HG02884 (cell line): Measurements from ENCODE around the gene SEMA7A.

ENCODE experiments used
- ATAC-seq: cut with Tn5 transposase; IDR thresholded peaks from one replicate; pipeline ENCODE4 v1.9.1; 2021; ENCODE audit warnings: mild to moderate bottlenecking, moderate library complexity; ENCODE audit not compliant: unreplicated experiment

The SEMA7A gene

DNA sequence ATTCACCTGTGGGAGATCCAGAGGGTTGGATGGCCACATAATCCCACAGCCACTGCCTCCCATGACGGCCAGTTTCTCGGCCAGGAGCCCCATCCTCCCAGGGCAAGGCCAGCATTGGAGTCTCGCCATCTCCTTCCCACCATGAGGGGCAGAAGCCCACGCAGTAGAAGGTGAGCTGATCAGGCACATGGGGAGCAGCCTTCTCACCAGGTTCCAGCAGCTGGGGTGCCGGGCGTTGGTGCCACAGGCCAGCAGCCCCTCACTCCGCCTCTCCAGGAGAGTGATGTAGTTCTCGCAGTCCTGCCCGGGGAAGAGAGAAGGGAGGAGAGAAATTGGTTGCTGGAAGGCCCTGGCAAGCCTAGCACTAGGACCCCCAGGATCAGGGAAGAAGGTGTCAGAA is 16.1 kb downstream of the SEMA7A start:
- no peak for ATAC-seq

DNA sequence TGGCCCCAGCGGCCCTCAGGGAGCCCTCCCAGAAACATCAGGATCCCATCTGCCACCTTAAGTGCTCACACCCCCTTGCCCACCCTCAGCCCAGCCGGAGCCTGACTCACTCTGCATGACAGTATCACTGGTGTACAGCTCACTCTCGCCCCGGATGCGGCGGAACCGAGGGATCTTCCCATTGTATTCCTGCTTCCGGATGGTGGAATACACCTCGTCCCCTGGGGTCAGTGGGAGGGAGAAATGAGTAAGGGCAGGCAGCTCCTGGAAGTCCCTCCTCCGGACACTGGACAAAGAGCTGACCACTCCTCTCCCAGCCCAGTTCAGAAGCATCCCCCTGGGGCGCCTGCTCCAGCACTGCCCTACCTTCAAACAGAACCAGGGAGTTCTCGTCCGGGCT is 16.5 kb downstream of the SEMA7A start:
- no peak for ATAC-seq

DNA sequence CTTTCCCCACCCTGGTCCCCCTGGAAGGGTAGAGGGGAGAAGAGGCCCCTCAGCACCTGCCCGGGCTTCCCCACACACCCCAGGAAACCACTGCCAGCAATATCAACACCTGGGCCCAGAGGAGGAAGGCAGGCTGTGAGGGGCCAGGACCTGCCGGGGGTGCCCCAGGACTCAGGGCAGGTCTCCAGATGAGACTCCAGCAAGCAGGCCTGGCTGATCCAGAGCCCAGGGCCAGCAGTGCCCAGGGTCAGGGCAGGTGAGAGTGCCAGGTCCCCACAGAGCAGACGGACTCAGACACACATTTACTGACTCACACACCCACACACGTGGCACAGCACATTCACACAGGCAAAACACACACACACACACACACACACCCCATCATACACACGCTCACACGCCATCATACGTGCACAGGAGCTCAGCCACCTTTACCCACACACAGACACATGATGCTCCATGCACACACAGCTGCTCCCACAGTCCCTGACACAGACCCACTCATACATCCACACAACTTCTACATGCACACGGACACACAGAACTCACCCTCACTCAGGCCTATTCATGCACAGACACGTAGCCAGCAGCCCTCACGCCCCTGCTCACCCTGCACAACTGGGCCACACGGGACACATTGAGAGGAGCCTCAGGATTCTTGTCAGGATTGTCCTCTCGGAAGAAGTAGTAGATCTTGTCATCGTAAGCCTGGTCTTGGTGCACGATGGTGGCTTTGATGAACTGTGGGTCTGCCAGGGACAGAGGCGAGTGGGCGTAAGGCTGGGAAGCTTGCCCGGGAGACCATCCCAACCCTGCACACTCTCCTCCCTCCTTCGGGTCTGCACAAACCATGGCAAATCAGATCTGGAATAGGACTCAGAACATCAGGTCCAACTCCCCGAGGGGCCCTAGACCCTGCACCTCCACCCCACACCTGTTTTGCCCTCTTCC is 17.5 kb downstream of the SEMA7A start:
- ATAC-seq: no peak

DNA sequence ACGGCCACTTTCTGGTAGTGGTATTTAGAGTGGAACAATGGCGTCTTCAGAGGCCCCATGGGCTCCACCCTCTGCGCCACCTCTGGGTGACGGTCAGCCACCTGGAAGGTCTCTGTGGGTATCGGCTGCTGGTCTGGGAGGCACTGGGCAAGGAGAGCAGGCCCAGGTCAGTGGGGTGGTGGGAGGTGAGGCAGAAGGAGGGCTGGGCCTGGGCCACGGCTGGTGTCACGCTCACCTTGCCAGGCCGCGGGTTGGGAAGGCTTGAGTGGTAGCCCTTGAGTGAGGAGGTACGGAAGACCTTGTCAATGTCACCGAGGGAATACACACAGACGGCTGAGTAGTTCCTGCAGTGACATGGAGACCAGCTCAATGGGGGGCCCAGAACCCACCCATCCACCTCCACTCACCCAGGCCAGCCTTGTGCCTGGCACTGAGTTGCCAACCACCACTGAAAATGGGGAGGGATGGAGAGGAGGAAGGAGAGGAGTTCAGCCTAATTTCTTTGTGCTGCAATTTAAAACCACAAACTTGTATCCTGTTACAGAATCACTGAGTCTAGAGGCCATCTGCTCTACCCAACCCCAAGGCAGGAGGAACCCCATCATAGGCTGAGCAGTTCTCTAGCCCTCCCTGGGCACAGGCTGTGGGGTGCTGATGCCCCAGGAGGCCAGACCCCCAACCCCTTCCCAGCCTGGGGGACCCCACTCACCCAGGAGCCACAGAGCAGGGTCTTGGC is 19.0 kb downstream of the SEMA7A start:
- ATAC-seq: no peak

DNA sequence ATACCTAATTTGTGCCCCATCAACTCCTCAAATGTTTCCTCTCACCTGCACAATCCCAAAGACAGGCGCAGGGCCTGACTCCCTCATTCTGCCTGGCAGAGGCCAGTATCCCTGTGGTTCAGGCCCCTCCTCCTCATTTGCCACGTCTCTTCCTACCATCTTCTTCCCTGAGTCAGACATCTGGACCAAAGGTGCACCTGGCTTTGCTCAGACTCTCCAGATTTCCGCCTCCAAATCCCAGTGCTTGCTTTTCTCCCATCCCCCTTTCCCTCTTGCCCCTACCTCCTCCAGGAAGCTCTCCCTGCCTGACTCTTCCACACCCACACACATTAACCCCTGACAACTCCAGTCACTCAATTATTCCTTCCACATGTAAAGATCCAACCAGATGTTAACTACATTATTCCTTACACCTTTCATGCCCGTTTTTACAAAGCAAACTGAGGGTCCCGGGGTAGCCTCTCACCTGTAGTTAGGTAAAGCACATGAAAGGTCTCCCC is 19.6 kb downstream of the SEMA7A start:
- ATAC-seq: no peak

DNA sequence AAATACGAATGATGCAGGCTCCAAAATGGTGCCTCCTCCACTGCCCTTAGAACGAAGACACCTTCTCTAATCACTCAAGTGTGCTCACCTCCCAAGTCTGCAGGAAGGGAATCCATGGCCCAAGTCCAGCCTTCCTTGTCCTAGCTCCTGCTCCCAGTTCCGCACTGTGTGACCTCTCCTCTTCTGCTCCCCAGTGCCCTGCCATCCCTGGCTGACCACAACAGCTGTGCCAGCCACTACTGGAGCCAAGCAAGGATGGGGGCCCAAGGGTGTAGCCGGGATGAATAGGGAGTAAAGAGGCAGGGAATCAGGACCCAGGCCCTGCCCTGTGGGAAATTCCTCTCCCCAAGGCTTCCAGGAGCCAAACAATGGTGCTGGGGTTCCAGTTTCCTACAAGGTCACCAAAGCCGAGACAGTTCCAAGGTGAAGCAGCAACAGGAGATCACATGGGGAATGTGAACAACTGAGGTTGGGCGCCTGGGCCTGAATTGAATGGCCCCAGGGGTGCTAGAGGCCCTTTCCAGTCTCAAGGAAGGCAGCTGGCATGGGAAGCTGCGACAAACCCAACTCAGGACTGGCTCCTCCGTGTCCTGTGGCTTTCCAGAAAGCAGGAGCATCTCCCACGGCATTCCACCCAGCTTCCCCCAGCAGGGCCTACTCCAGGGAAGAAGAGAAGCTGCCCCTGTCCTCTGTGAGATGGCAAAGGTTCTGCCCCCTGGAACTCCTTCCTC is 20.2 kb downstream of the SEMA7A start:
- no peak for ATAC-seq

DNA sequence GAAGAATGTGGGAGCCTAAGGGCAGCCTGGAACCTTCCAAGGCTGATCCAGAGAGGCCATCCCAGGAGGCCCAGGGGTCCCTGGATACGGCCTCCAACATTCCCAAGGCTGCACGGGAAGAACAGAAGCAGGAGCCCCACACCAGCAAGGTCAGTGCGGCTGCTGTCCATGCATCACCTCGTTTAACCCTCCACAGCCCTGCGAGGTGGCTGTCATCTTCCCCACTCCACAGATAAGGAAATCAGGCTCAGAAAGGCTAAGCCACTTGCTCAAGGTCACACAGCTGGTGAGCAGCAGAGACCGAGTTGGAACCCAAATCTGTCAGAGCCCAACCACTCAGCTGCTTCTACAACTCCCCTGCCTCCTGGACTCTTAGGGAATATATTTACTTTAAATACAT is 21.6 kb downstream of the SEMA7A start:
- ATAC-seq: no peak

DNA sequence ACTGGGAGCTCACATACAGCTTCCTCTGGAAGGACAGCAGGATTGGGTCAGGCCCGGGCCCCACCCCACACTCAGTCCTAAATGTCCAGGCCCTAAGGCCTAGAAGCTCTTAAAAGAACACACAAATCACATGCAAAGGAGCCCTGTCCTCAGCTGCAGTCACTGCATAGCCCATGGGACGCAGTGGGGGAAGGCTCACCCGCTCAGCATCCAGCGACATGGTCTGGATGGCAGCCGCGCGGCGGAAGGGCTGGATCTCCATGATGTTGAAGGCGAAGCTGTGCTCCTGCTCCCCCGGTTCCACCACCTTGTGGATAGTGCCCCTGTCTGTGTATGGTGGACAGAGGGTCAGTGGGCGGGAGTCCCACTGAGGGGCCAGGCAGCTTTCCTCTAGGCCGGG is 22.1 kb downstream of the SEMA7A start:
- no peak for ATAC-seq

DNA sequence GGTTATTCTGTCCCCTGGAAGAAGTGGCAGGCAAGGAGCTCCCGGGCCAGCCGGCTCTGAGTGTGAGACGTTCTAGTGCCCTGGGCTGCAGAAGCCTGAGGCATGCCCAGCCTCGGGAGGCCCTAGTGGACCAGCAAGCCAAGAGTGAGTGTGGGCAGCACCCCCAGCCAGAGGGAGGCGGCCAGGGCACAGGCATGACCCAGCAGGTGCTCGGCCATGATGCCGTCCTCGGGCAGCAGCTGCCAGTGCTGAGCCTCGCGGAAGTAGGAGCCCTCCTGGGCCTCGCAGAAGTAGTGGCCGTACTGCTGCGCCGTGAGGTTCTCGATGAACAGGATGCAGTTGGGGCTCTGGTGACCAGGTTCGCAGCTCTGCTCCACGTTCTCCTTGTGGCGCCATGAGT is 23.3 kb downstream of the SEMA7A start:
- no peak for ATAC-seq

DNA sequence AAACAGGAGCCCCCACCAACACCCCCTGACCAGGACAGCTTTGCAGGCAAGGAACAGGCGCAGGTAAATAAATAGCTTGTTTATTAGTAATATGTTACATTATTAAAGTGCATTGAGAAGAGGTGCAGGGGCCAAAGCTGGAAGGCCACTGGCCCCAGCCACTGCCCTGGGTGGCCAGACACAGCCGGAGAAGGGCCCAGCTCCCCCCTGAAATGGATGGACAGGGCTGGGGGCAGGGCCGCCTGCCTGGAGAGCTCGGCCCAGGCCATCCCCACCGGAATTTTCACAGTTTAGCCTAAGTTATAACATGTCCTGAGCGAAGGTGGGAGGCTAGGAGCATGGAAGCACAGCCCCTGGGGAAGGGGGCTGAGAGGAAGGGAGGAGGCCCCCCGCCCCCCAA is 24.5 kb downstream of the SEMA7A start:
- ATAC-seq: no peak

DNA sequence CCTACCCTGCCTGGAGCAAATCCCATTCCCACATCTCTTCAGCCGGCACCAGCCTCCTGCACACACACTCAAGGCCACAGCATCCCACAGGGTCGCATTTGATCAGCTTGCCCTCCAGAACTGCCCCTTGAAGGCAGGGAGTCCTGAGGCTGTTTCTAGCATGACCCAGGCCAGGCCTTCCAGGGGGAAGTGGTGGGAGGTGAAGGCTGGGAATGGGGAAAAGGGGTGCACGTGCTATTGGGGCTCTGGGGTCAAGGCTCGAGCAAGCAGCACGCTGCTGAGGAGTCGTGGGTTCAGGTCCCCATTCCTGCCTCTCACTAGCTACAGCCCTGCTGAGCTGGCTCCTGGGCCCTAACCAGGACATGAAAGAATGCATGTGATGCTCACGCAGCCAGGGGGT is 24.9 kb downstream of the SEMA7A start:
- ATAC-seq: no peak

DNA sequence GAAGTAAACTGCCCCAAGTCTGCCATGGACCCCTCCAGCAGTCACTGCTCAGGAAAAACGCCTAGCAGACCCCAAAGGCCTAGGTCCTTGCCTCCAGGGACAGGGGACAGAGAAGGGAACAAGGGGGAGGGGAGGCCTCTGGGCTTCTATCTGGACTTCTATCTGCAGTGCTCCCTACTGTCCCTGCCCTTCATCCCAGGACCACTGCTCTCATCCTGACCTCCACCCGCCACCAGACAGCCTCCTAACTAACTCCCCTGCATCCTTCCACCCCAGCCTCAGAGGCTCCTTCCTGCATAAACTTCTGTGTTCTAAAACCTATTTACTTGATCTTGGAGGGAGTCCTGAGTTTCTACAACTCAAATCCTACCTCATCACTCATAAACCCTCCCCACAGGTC is 25.4 kb downstream of the SEMA7A start:
- no peak for ATAC-seq

DNA sequence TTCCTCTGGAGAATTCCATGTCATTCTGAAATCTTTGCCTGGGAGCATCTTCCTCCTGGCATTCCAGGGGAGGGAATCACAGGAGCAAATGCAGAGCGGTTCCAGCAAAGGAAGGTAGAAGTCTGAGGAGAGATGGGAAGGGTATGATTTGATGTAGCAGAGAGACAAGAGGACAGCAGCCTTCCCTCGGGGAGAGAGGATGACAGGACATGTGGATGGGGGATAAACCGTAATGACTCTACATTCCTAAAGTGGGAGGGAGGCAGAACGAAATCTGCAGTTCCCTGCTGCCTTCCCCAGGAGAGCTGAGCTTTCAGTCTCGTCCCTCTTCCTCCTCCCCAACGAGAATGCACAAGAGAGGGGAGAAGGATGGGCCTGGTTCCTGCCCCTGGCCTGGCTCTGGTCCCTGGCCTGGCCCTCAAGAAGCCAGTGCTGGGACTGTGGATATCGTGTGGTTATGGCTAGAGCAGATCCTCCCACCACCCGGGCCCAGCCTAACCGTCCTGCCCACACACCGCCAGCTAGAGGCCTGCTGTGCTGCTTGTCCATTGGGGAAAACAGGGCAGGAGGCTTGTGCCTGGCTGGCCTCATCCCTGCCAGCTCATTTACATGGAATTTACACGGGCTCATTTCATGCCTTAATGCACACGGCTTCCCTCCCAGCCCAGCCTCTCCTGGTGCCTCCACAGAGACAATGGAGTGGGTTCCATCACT is 26.6 kb downstream of the SEMA7A start:
- no peak for ATAC-seq

DNA sequence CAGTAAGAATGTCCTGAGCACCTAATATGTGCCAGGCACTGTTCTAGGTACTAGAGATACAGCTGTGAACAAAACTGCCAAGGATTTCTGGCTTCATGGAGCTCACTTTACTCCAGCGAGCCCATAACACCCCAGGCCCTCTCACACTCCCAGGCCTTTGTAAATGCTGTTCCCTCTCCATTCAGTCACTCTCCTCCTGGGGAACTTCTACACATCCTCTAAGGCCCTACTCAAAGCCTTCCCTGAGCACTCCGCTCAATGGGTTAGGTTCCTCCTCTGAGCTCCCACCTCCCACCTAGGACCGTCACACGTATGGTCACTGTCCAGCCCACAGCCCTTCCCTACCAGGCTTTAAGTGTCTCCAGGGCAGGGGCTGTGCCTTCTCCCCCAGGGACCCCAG is 27.2 kb downstream of the SEMA7A start:
- no peak for ATAC-seq

DNA sequence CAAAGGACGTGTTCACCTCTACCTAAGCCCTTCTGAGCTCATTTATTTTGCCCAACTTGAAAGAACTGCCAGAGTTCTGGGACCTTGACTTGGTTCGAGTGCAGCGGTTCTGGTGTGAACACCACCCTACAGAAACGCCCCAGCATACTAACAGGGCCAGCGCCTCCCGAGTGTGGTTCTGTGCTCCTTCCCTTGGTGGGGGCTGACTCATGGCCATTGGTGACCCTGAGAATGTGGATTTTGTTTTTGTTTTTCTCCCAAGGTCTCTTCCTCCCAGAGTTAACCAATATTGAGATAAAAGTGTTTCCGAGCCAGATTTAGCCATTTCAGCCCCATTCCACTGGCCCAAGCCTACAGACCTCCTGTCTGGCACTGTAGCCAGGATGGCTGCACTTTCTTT is 27.9 kb downstream of the SEMA7A start:
- ATAC-seq: no peak

DNA sequence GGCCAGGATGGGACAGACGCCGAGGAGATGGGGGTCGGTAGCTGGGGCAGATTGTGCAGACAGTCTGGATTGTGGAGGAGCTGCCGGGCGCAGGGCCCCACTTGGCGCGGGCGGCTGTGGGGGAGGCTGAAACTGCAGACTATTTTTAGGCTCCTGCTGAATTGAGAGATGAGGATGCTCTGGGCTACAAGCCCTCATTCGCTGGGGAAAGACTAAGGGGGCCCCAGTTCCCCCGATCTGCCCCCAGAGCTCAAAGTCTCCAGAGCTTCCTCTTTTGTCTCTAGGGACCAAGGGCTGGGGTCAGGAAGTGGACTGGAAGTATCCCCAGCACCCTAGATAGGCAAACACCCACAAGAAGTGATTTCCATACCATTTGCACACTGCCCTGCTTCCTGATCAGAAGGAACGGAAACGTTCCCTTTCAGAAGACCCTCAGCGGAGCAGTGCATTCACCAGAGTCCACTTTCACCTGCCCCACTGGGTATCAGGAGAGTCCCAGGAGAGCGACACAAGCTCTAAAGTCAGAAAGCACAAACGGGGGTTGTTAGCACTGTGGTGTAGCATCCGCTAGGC is 29.7 kb downstream of the SEMA7A start:
- ATAC-seq: no peak

DNA sequence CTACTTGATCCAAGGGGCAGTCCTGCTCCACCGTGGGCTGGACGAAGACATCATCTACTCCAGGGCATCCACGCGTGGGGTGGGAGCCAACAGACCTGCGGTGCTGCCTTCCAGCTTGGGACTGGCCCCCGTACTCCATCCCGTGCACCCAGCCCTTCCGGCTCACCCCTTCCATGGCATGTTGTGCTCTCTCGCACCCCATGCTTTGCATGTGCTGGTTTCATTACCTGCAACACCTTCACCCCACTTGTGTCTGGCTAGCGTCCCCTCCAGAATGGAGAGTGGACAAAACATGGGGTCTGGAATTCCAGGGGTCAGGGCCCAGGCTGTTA is 30.2 kb downstream of the SEMA7A start:
- no peak for ATAC-seq

DNA sequence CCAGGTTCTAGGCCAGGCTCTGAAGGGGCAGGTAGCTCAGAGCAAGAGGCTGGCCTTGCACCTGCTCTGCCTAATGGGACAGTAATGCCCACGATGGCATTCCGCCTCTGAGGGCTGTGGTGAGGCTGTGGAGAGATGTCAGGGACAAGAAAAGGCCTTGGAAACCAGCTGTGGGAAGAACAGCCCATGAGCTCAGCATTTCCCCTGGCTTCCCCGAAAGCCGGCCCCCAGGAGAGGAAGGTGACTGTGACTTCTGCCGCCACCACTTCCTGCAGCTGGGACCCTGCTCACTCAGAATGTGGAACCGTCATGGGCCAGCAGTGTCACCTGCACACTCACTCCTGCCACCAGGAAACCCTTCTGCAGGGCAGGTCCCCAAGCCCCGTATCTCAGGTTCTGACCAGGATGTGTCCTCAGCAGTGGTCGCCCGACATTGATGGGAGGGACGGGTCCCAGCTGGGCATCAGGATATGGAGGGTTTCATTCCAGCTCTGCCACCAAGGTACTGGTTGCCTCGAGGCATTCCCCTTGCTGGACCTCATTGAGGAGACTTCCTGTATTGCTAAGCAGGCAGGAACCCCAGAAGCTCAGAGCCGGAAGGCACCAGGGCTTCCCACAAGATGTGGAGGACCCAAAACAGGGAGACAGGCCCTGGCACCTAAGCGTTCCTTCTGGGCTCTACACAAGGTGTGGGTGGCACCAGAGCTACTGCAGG is 30.7 kb downstream of the SEMA7A start:
- ATAC-seq: no peak

DNA sequence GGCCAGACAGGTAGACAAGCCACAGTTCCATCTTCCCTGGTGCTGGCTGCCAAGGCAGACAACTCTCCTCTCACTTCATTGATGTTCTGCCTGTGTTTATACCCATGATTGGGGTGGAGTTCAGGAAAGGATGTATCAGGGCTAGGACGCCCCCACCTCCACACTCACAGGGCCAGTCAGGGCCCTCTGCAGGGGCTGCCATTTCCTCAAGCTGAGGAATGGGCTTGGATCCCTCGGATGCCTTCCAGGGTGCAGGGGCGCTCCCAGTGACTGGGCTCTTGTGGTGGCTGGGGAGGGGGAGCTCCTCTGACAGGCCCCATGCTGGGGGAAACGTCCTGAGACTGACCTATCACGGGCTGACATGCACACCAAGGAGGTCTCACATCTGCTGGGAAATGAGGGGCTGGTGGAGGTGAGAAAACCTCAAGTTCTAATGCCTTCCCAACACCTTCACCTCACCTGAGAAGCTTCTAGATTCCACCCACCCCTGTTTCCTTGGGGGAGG is 31.4 kb downstream of the SEMA7A start:
- ATAC-seq: no peak
